Measurements from ENCODE around the gene HECW1.

- TF ChIP-seq POLR2AphosphoS5 (IDR thresholded peaks at IDR 0.05; ENCODE audit: low read depth, low read length) (no peak), SIN3A (IDR thresholded peaks at IDR 0.05; ENCODE audit: borderline replicate concordance, insufficient read depth, low read length) (no peak), TAF1 (IDR thresholded peaks at IDR 0.05; ENCODE audit: borderline replicate concordance, insufficient read depth, low read length) (no peak), REST (IDR thresholded peaks at IDR 0.05; ENCODE audit: insufficient read depth in 1 of 2, low read depth in 2 of 2, low read length in 2 of 2) (no peak), FOXP2 (optimal IDR thresholded peaks at IDR 0.05; ENCODE audit: borderline replicate concordance, extremely low read depth, extremely low read length, insufficient read depth) (no peak)
Observed at GRCh38 chr7:43463401-43463980, 351.0 kb downstream of the HECW1 start.
